ENCODE data around the gene SMTN.
"Not testable (repeated sequence)": the region's sequence is repeated elsewhere in the genome, so short reads cannot be mapped to it uniquely, and the experiment has no call there.

The SMTN gene

GRCh38 chr22:31107178-31107893 lies 26.2 kb downstream of the SMTN start, which contains the start of gene SELENOM:
Gene SELENOM (minus strand): TSS chr22:31107568. CDS start chr22:31107505, 63 bp downstream.
- H3K9me2 ChIP-seq (ENCODE audit: low read depth, low read length): no peaks in the 10 kb centered on the region
- H3K9ac ChIP-seq (ENCODE audit: low read length): peak within 1 kb of the TSS; percentile 47

GRCh38 chr22:31107894-31108218 lies 26.7 kb downstream of the SMTN start:
- Histone ChIP-seq H3K4me1 (ENCODE audit: insufficient read depth, low read length, severe bottlenecking) (peaks cover 10% of the 10 kb centered on the region), H3K27me3 (ENCODE audit: insufficient read depth, low read length) (peaks cover 9% of the 10 kb centered on the region; the same call in 1 of the 2 replicates), H3K27ac (ENCODE audit: low read depth, low read length, poor library complexity, severe bottlenecking) (no peak overlapping the region), H3K9me3 (ENCODE audit: low read length) (no peaks in the 10 kb centered on the region), H4K20me1 (ENCODE audit: insufficient read depth, low read length) (no peaks in the 10 kb centered on the region), H3K9me2 (ENCODE audit: low read depth, low read length) (no peaks in the 10 kb centered on the region), H3K4me2 (ENCODE audit: low read length) (peak overlapping the region; percentile 77), H3F3A (ENCODE audit: insufficient read depth, low read length) (no peaks in the 10 kb centered on the region), H3K9ac (ENCODE audit: low read length) (peak overlapping the region; percentile 43), H3K79me2 (ENCODE audit: insufficient read depth, low read length) (no peaks in the 10 kb centered on the region), H2AFZ (ENCODE audit: low read length) (peak overlapping the region; percentile 57; the same call in 1 of the 2 replicates), H3K36me3 (ENCODE audit: insufficient read depth, low read length) (no peaks in the 10 kb centered on the region), H3K4me3 (ENCODE audit: low read depth, low read length, poor library complexity, severe bottlenecking) (peak overlapping the region; percentile 62)
- no peak; the same call in 1 of the 2 replicates for TF ChIP-seq CTCF (IDR thresholded peaks at IDR 0.05; ENCODE audit: low read length)
- TF ChIP-seq EZH2 (IDR thresholded peaks at IDR 0.05; ENCODE audit: borderline replicate concordance, low read length): no peak

More at GRCh38 chr22:31107178-31107893, 26.2 kb downstream of the SMTN start, which contains the start of gene SELENOM:
- peak within 1 kb of the TSS; percentile 62 for H3K4me3 ChIP-seq (ENCODE audit: low read depth, low read length, poor library complexity, severe bottlenecking)
- H3K4me1 ChIP-seq (ENCODE audit: insufficient read depth, low read length, severe bottlenecking): peaks cover 10% of the 10 kb centered on the region
- H2AFZ ChIP-seq (ENCODE audit: low read length): peak within 1 kb of the TSS; percentile 57; the same call in 1 of the 2 replicates
- H3K79me2 ChIP-seq (ENCODE audit: insufficient read depth, low read length): no peaks in the 10 kb centered on the region
- H4K20me1 ChIP-seq (ENCODE audit: insufficient read depth, low read length): no peaks in the 10 kb centered on the region
- no peaks in the 10 kb centered on the region for H3K9me3 ChIP-seq (ENCODE audit: low read length)
- TF ChIP-seq EZH2 (IDR thresholded peaks at IDR 0.05; ENCODE audit: borderline replicate concordance, low read length) (no peak), CTCF (IDR thresholded peaks at IDR 0.05; ENCODE audit: low read length) (peak; percentile 98)
- H3K36me3 ChIP-seq (ENCODE audit: insufficient read depth, low read length): no peaks in the 10 kb centered on the region
- H3K27me3 ChIP-seq (ENCODE audit: insufficient read depth, low read length): peaks cover 9% of the 10 kb centered on the region; the same call in 1 of the 2 replicates
- H3K4me2 ChIP-seq (ENCODE audit: low read length): peak within 1 kb of the TSS; percentile 77
- no peak within 1 kb of the TSS for H3K27ac ChIP-seq (ENCODE audit: low read depth, low read length, poor library complexity, severe bottlenecking)
- no peaks in the 10 kb centered on the region for H3F3A ChIP-seq (ENCODE audit: insufficient read depth, low read length)

GRCh38 chr22:31112547-31113091 lies 31.5 kb downstream of the SMTN start:
- H3K4me1 ChIP-seq (ENCODE audit: insufficient read depth, low read length, severe bottlenecking); H4K20me1 ChIP-seq (ENCODE audit: insufficient read depth, low read length); H3K27me3 ChIP-seq (ENCODE audit: insufficient read depth, low read length); H3K9me2 ChIP-seq (ENCODE audit: low read depth, low read length); H3K4me3 ChIP-seq (ENCODE audit: low read depth, low read length, poor library complexity, severe bottlenecking); H3K36me3 ChIP-seq (ENCODE audit: insufficient read depth, low read length); H3F3A ChIP-seq (ENCODE audit: insufficient read depth, low read length); H3K9me3 ChIP-seq (ENCODE audit: low read length); H2AFZ ChIP-seq (ENCODE audit: low read length); H3K4me2 ChIP-seq (ENCODE audit: low read length); H3K79me2 ChIP-seq (ENCODE audit: insufficient read depth, low read length); H3K9ac ChIP-seq (ENCODE audit: low read length); H3K27ac ChIP-seq (ENCODE audit: low read depth, low read length, poor library complexity, severe bottlenecking): not testable (repeated sequence)
